IMR-90 (cell line): ENCODE results near the gene SHROOM4. TPM values are rescaled to one million over a fixed set of nuclear protein-coding genes. Genes with fewer than 3 reads are reported as not detected.

Experiments used
- ATAC-seq: fragments of 200-7000 bp; cut with Tn5 transposase; 2 replicates; pipeline ENCODE4 v1.9.1; 2020; ENCODE audit warnings: low read depth, mild to moderate bottlenecking, moderate library complexity
- BruUV-seq: library from RNA; stranded (reverse); fragments of 400-500 nt; replicated peaks from 2 replicates; lab custom pipeline; 2021; lab: Mats Ljungman, UMichigan
- CTCF ChIA-PET: fragments of 300-600 bp; formaldehyde crosslinking; extraction: SDS; loops from one replicate; lab custom pipeline; 2021; ENCODE audit warnings: antibody characterized with exemption; lab: Yijun Ruan, JAX
- POLR2A ChIA-PET: fragments of 300-600 bp; sonication (Branson Sonifier 250); formaldehyde crosslinking; loops from one replicate; lab custom pipeline; 2022; ENCODE audit warnings: antibody characterized with exemption; ENCODE audit not compliant: unreplicated experiment; lab: Charles Lee
- DNase-seq: peaks from one replicate; pipeline ENCODE4 v3.0.0; 2013
- H2AFZ ChIP-seq: replicated peaks from 2 replicates; pipeline ENCODE3; 2013; ENCODE audit warnings: low read length, mild to moderate bottlenecking; ENCODE audit not compliant: poor library complexity
- H2AK5ac ChIP-seq: 2 replicates; pipeline ENCODE4 v1.6.1; 2013; ENCODE audit warnings: low read depth, low read length, inconsistent platforms
- H2AK9ac ChIP-seq: replicated peaks from 2 replicates; pipeline ENCODE3; 2013; ENCODE audit warnings: mild to moderate bottlenecking, low read depth, low read length, moderate library complexity; ENCODE audit not compliant: poor library complexity
- H2BK120ac ChIP-seq: 2 replicates; pipeline ENCODE4 v1.6.1; 2013; ENCODE audit warnings: low read depth, low read length, inconsistent platforms
- H2BK15ac ChIP-seq: 3 replicates; pipeline ENCODE4 v1.6.1; 2013; ENCODE audit warnings: low read depth, low read length, inconsistent platforms
- H2BK20ac ChIP-seq: 2 replicates; pipeline ENCODE4 v1.6.1; 2013; ENCODE audit warnings: low read depth, mild to moderate bottlenecking, inconsistent platforms, low read length, moderate library complexity
- H2BK5ac ChIP-seq: 2 replicates; pipeline ENCODE4 v1.6.1; 2013; ENCODE audit warnings: mild to moderate bottlenecking, low read depth, low read length, inconsistent platforms; ENCODE audit not compliant: poor library complexity, severe bottlenecking
- H3K14ac ChIP-seq: replicated peaks from 2 replicates; pipeline ENCODE4 v1.6.1; 2013; ENCODE audit warnings: low read depth, low read length, inconsistent platforms
- H3K18ac ChIP-seq: 2 replicates; pipeline ENCODE4 v1.6.1; 2013; ENCODE audit warnings: low read depth, low read length, control low read depth
- H3K23ac ChIP-seq: 2 replicates; pipeline ENCODE4 v1.6.1; 2013; ENCODE audit warnings: low read depth, low read length, inconsistent platforms
- H3K27ac ChIP-seq: 2 replicates; pipeline ENCODE4 v1.5.1; 2013; ENCODE audit warnings: mild to moderate bottlenecking, control low read depth, low read length; ENCODE audit not compliant: insufficient read depth
- H3K27me3 ChIP-seq: 2 replicates; pipeline ENCODE4 v1.6.1; 2013; ENCODE audit warnings: low read length; ENCODE audit not compliant: control insufficient read depth, insufficient read depth
- H3K36me3 ChIP-seq: 2 replicates; pipeline ENCODE4 v1.6.1; 2013; ENCODE audit warnings: low read length, mixed read lengths; ENCODE audit not compliant: control insufficient read depth, insufficient read depth
- H3K4ac ChIP-seq: 2 replicates; pipeline ENCODE4 v1.6.1; 2013; ENCODE audit warnings: low read depth, low read length, inconsistent platforms
- H3K4me1 ChIP-seq: 2 replicates; pipeline ENCODE4 v1.6.1; 2013; ENCODE audit warnings: low read length, mixed read lengths; ENCODE audit not compliant: control insufficient read depth, insufficient read depth
- H3K4me2 ChIP-seq: 2 replicates; pipeline ENCODE4 v1.6.1; 2013; ENCODE audit warnings: low read depth, mild to moderate bottlenecking, control low read depth, low read length, moderate library complexity
- H3K4me3 ChIP-seq: 2 replicates; pipeline ENCODE4 v1.5.1; 2013; ENCODE audit warnings: low read depth, mild to moderate bottlenecking, control low read depth, low read length, moderate library complexity; ENCODE audit not compliant: insufficient read depth
- H3K56ac ChIP-seq: 2 replicates; pipeline ENCODE4 v1.6.1; 2013; ENCODE audit warnings: low read length, inconsistent platforms; ENCODE audit not compliant: insufficient read depth; ENCODE audit errors: extremely low read depth
- H3K79me1 ChIP-seq, 2 experiments: 2 replicates each; pipeline ENCODE4 v1.6.1; 2013; ENCODE audit warnings: low read length in 2 of 2, inconsistent platforms in 1 of 2, low read depth in 1 of 2
- H3K9ac ChIP-seq: 2 replicates; pipeline ENCODE4 v1.6.1; 2013; ENCODE audit warnings: low read depth, low read length, control low read depth
- H3K9me1 ChIP-seq: 2 replicates; pipeline ENCODE4 v1.6.1; 2013; ENCODE audit warnings: low read length, inconsistent platforms; ENCODE audit not compliant: insufficient read depth
- H3K9me3 ChIP-seq: 2 replicates; pipeline ENCODE4 v1.6.1; 2013; ENCODE audit warnings: low read length; ENCODE audit not compliant: control insufficient read depth, insufficient read depth
- H4K20me1 ChIP-seq: 2 replicates; pipeline ENCODE4 v1.6.1; 2013; ENCODE audit warnings: low read length, inconsistent platforms; ENCODE audit not compliant: insufficient read depth
- H4K5ac ChIP-seq: 2 replicates; pipeline ENCODE4 v1.6.1; 2013; ENCODE audit warnings: mild to moderate bottlenecking, low read depth, low read length, control low read depth
- H4K8ac ChIP-seq, 2 experiments: 2 replicates each; pipeline ENCODE4 v1.6.1; 2013; ENCODE audit warnings: low read depth in 2 of 2, low read length in 2 of 2, control low read depth in 1 of 2, inconsistent platforms in 1 of 2
- H4K91ac ChIP-seq: 2 replicates; pipeline ENCODE4 v1.6.1; 2013; ENCODE audit warnings: low read depth, low read length, inconsistent platforms; ENCODE audit not compliant: insufficient read depth
- BHLHE40 ChIP-seq: fragments of 150-350 bp; IDR thresholded peaks from 2 replicates; pipeline ENCODE4 v1.6.1; 2016; ENCODE audit warnings: mild to moderate bottlenecking, low read depth, low read length
- CEBPB ChIP-seq: IDR thresholded peaks from 2 replicates; pipeline ENCODE4 v1.6.1; 2012; ENCODE audit warnings: low read depth, low read length, improper control_type of control experiment
- CHD1 ChIP-seq: IDR thresholded peaks from 2 replicates; pipeline ENCODE4 v1.6.1; 2012; ENCODE audit warnings: low read depth, low read length, improper control_type of control experiment
- CTCF ChIP-seq: conservative IDR thresholded peaks from 2 replicates; pipeline ENCODE4 v1.5.1; 2012; ENCODE audit warnings: mild to moderate bottlenecking, low read depth, low read length, improper control_type of control experiment
- ELK1 ChIP-seq: fragments of 150-350 bp; IDR thresholded peaks from 2 replicates; pipeline ENCODE4 v1.6.1; 2016; ENCODE audit warnings: low read depth, mild to moderate bottlenecking, low read length, moderate library complexity, borderline replicate concordance
- FOS ChIP-seq: fragments of 150-350 bp; IDR thresholded peaks from 2 replicates; pipeline ENCODE4 v1.6.1; 2016; ENCODE audit warnings: low read depth, low read length
- MAZ ChIP-seq: IDR thresholded peaks from 2 replicates; pipeline ENCODE4 v1.6.1; 2012; ENCODE audit warnings: low read depth, mild to moderate bottlenecking, low read length, improper control_type of control experiment, moderate library complexity, borderline replicate concordance
- MXI1 ChIP-seq: IDR thresholded peaks from 2 replicates; pipeline ENCODE4 v1.6.1; 2012; ENCODE audit warnings: low read depth, mild to moderate bottlenecking, low read length, moderate library complexity, borderline replicate concordance
- NFE2L2 ChIP-seq: fragments of 150-350 bp; IDR thresholded peaks from 2 replicates; pipeline ENCODE4 v1.6.1; 2016; ENCODE audit warnings: low read depth, mild to moderate bottlenecking, low read length
- POLR2A ChIP-seq: IDR thresholded peaks from 2 replicates; pipeline ENCODE4 v1.6.1; 2012; ENCODE audit warnings: mild to moderate bottlenecking, low read depth, low read length
- RAD21 ChIP-seq: IDR thresholded peaks from 2 replicates; pipeline ENCODE4 v1.6.1; 2012; ENCODE audit warnings: low read length, improper control_type of control experiment
- RCOR1 ChIP-seq: IDR thresholded peaks from 2 replicates; pipeline ENCODE4 v1.6.1; 2012; ENCODE audit warnings: mild to moderate bottlenecking, low read length, improper control_type of control experiment; ENCODE audit not compliant: insufficient replicate concordance
- RFX5 ChIP-seq: IDR thresholded peaks from 2 replicates; pipeline ENCODE4 v1.8.0; 2012; ENCODE audit warnings: low read depth, mild to moderate bottlenecking, low read length, moderate library complexity
- SMC3 ChIP-seq: fragments of 150-350 bp; IDR thresholded peaks from 2 replicates; pipeline ENCODE4 v1.6.1; 2016; ENCODE audit warnings: low read depth, mild to moderate bottlenecking, antibody characterized with exemption, low read length, moderate library complexity
- WGBS, 2 experiments: methylation state at CpG; one replicate each; pipeline versions ENCODE4 v1.1.5 to v1.1.7; 2013; ENCODE audit warnings: missing lambda C conversion rate in 2 of 2; ENCODE audit not compliant: insufficient read length in 1 of 2; ENCODE audit errors: extremely low coverage in 2 of 2; 5-methylcytosine and 5-hydroxymethylcytosine counted together
- dilution Hi-C: fragments of 300-500 bp; cut with HindIII; formaldehyde crosslinking; loops from one replicate; pipeline ENCODE4 v1.14.3; 2018; ENCODE audit warnings: low sequenced_read_pairs; ENCODE audit not compliant: unreplicated experiment
- in situ Hi-C: fragments of 300-500 bp; cut with MboI; formaldehyde crosslinking; loops from 3 replicates; pipeline ENCODE4 v1.14.3; 2019; ENCODE audit warnings: low sequenced_read_pairs, inconsistent platforms, mixed read lengths
- intact Hi-C: fragments of 100-400 bp; cut with micrococcal nuclease; formaldehyde crosslinking; loops from 2 replicates; pipeline ENCODE4 v1.10.0; 2022
- polyA plus RNA-seq, 3 experiments: library from polyadenylated mRNA; depleted of rRNA; stranded (reverse); fragments of >200 nt; gene quantifications; 2 replicates each; pipeline ENCODE4 v1.2.3, GENCODE V29; 2012; ENCODE audit warnings: low replicate concordance in 1 of 3
- total RNA-seq: library from RNA; depleted of rRNA; stranded (reverse); fragments of >200 nt; gene quantifications from 2 replicates; pipeline ENCODE4 v1.2.3, GENCODE V29; 2012

The SHROOM4 gene
- total and polyA plus RNA-seq, 2 of the 4 experiments (the other 2 are of a cell fraction) = 1.0 to 2.2 TPM

- dilution Hi-C loops = no loop called here
- CTCF ChIA-PET = no interaction called here
These were observed 142.3 kb downstream of the SHROOM4 start for GRCh38 chrX:50671661-50672060.

More at GRCh38 chrX:50671661-50672060, 142.3 kb downstream of the SHROOM4 start:
- intact Hi-C loops (no loop called here), in situ Hi-C loops (no loop called here)
- no peak for DNase-seq
- Histone ChIP-seq H3K9ac (no peak overlapping the region), H2BK5ac (no peak overlapping the region), H3K9me1 (no peaks in the 10 kb centered on the region), H2BK15ac (no peak overlapping the region), H3K4me1 (no peaks in the 10 kb centered on the region), H4K91ac (no peak overlapping the region), H3K79me1 (no peaks in the 10 kb centered on the region), H3K56ac (no peak overlapping the region), H3K4me3 (no peak overlapping the region), H4K20me1 (no peaks in the 10 kb centered on the region), H3K9me3 (no peaks in the 10 kb centered on the region), H3K27me3 (no peaks in the 10 kb centered on the region; the same call in 1 of the 2 replicates), H3K27ac (no peak overlapping the region), H2BK20ac (no peak overlapping the region), H2BK120ac (no peak overlapping the region), H3K18ac (no peak overlapping the region), H2AFZ (no peak overlapping the region), H4K8ac (no peak overlapping the region), H4K5ac (no peak overlapping the region), H2AK9ac (no peak overlapping the region), H3K36me3 (no peaks in the 10 kb centered on the region), H3K4ac (no peak overlapping the region), H3K4me2 (no peak overlapping the region), H3K23ac (no peak overlapping the region), H2AK5ac (no peak overlapping the region), H3K14ac (no peak overlapping the region)
- no CpG with 5 or more reads among the region's 1 CpG for WGBS, 2 experiments
- POLR2A ChIA-PET = no interaction called here
- ATAC-seq = no peak
- no peak for TF ChIP-seq MAZ
- no peak for TF ChIP-seq RAD21
- no peak for TF ChIP-seq ELK1
- TF ChIP-seq RCOR1 = no peak
- TF ChIP-seq MXI1 = no peak
- no peak for TF ChIP-seq BHLHE40
- no peak for TF ChIP-seq RFX5
- TF ChIP-seq CEBPB = no peak
- TF ChIP-seq POLR2A = no peak
- TF ChIP-seq CTCF = no peak
- no peak for TF ChIP-seq CHD1
- TF ChIP-seq NFE2L2 = no peak
- TF ChIP-seq FOS = no peak
- no peak for TF ChIP-seq SMC3
- no TSS peak for BruUV-seq
